OCI-LY1 (cell line): Measurements from ENCODE around the gene ZNF195.
"Not testable (repeated sequence)": the region's sequence is repeated elsewhere in the genome, so short reads cannot be mapped to it uniquely, and the experiment has no call there.

Experiments
- H2AFZ ChIP-seq: fragments of 200-600 bp; sonication (generic), shearing (Covaris generic); 2 replicates; pipeline ENCODE4 v1.6.0; 2014; ENCODE audit warnings: antibody characterized with exemption, mild to moderate bottlenecking, low read length
- H3F3A ChIP-seq: fragments of 200-600 bp; sonication (generic), shearing (Covaris generic); 2 replicates; pipeline ENCODE4 v1.6.0; 2014; ENCODE audit warnings: mild to moderate bottlenecking, antibody characterized with exemption, low read length, moderate library complexity; ENCODE audit not compliant: insufficient read depth
- H3K27ac ChIP-seq: fragments of 200-600 bp; sonication (generic); 2 replicates; pipeline ENCODE4 v1.5.1; 2014; ENCODE audit warnings: low read length, mixed run types, mild to moderate bottlenecking, low read depth; ENCODE audit not compliant: poor library complexity, severe bottlenecking
- H3K27me3 ChIP-seq: fragments of 200-600 bp; sonication (generic); 2 replicates; pipeline ENCODE4 v1.6.0; 2014; ENCODE audit warnings: antibody characterized with exemption, mild to moderate bottlenecking, low read length, moderate library complexity; ENCODE audit not compliant: insufficient read depth
- H3K36me3 ChIP-seq: fragments of 200-600 bp; sonication (generic); 2 replicates; pipeline ENCODE4 v1.6.1; 2014; ENCODE audit warnings: mild to moderate bottlenecking, antibody characterized with exemption, low read length, moderate library complexity, mixed read lengths; ENCODE audit not compliant: insufficient read depth
- H3K4me1 ChIP-seq: fragments of 200-600 bp; sonication (generic); 2 replicates; pipeline ENCODE4 v1.5.1; 2014; ENCODE audit warnings: mild to moderate bottlenecking, low read length, moderate library complexity; ENCODE audit not compliant: insufficient read depth, severe bottlenecking
- H3K4me2 ChIP-seq: fragments of 200-600 bp; sonication (generic), shearing (Covaris generic); 2 replicates; pipeline ENCODE4 v1.6.1; 2014; ENCODE audit warnings: low read length
- H3K4me3 ChIP-seq: fragments of 200-600 bp; sonication (generic); 2 replicates; pipeline ENCODE4 v1.5.1; 2014; ENCODE audit warnings: low read length, low read depth, mild to moderate bottlenecking, mixed read lengths; ENCODE audit not compliant: poor library complexity, severe bottlenecking
- H3K79me2 ChIP-seq: fragments of 200-600 bp; shearing (Covaris generic); 2 replicates; pipeline ENCODE4 v1.6.1; 2016; ENCODE audit warnings: mixed run types, low read length, mixed read lengths; ENCODE audit not compliant: insufficient read depth
- H3K9ac ChIP-seq: fragments of 200-600 bp; sonication (generic), shearing (Covaris generic); 2 replicates; pipeline ENCODE4 v1.6.1; 2014; ENCODE audit warnings: mild to moderate bottlenecking, low read length, mixed read lengths
- H3K9me2 ChIP-seq: fragments of 200-600 bp; sonication (generic), shearing (Covaris generic); 2 replicates; pipeline ENCODE4 v1.6.1; 2014; ENCODE audit warnings: low read depth, mild to moderate bottlenecking, low read length, mixed read lengths
- H3K9me3 ChIP-seq: fragments of 200-600 bp; shearing (Covaris generic); 2 replicates; pipeline ENCODE4 v1.6.1; 2014; ENCODE audit warnings: low read length, mixed read lengths
- H4K20me1 ChIP-seq: fragments of 200-600 bp; sonication (generic), shearing (Covaris generic); 2 replicates; pipeline ENCODE4 v1.6.0; 2016; ENCODE audit warnings: mild to moderate bottlenecking, low read length; ENCODE audit not compliant: insufficient read depth
- TF ChIP-seq, protein P1 (sequence below): fragments of 200-600 bp; sonication (generic), shearing (Covaris generic); IDR thresholded peaks from 2 replicates; pipeline ENCODE4 v1.5.1; 2017; ENCODE audit warnings: mild to moderate bottlenecking, antibody characterized with exemption, low read length, moderate library complexity, mixed read lengths

ZNF195 gene

DNA sequence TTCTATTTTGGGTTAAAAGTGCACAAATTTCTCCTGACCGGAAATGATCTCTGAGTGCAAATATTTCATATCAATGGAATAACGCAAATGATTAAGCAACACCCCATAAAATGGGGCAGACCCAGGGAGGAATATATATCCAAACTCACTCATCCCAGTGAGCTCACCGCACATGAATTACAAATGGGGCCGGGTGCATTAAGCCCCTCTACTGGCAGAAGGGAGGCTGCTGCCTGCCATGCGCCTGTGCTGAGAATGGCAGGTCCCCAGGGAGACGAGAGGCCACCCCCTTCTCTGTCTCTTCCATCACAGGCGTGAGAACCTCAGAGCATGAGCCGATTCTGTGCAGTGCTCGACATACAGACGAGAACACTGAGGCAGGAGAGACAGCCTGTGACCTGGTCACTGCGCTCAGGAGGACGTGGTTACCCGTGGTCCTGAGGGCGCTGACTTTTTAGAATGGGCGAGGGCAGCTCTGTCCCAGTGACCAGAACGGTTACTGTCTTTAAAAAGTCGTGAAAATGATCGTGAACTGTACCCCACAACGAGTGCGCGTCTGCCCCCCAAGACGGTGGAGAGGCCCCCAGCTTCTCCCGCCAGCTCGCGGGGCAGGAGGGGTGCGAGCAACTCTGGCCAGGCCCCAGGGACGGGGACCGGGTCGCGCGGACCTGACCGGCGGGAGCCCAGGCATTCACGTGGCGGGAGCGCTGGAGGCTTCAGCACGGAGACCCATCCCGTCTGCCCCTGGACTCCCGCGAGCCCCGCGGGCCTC, 42.8 kb upstream of the ZNF195 start:
- Histone ChIP-seq H3K4me2 (peak overlapping the region; percentile 93), H3K9ac (peak overlapping the region; percentile 65), H3K4me3 (peak overlapping the region; percentile 64)
- not testable (repeated sequence) for H3K9me2 ChIP-seq, H3F3A ChIP-seq, H3K9me3 ChIP-seq, H4K20me1 ChIP-seq, H3K27me3 ChIP-seq, H3K4me1 ChIP-seq, H3K79me2 ChIP-seq, H2AFZ ChIP-seq, H3K36me3 ChIP-seq, H3K27ac ChIP-seq

DNA sequence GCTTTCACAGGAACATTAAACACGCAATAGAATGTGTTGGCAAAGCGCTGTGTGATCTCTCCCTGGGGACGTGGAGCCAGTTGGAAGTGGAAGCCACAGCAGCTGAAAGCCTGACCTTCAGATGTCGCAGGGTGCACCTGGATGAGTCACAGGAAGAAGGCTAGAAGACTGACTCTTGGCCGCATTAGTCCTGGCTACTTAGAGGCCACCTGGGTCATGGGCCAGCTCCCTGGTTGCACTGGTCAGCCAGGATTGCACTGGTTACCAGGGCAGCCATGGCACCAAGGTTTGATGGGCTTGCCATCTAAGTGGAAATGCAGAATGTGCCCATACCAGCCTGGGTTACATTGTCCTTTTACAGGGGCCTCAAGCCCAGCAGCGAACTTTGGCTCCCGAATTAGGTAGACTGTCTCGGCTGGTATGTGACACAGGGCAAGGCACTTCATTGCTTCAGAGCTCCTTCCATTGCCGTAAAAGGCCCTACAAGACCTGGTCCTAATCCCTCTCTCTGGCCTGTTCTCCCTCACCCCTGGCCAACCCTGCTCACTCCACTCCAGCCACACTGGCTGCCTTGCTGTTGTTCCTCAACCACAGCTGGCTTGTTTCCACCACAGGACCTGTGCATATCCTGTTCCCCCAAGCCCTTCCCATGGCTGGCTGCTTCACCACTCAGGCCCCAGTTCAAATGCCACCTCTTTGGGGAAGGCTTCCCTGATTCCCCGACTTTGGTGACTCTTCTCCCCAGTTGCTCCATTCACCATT, 41.5 kb upstream of the ZNF195 start:
- not testable (repeated sequence) for H3K4me3 ChIP-seq, H3K27ac ChIP-seq, H3F3A ChIP-seq, H4K20me1 ChIP-seq, H2AFZ ChIP-seq, H3K27me3 ChIP-seq, H3K9ac ChIP-seq, H3K4me1 ChIP-seq, H3K9me2 ChIP-seq, H3K9me3 ChIP-seq, H3K36me3 ChIP-seq, H3K79me2 ChIP-seq, H3K4me2 ChIP-seq

DNA sequence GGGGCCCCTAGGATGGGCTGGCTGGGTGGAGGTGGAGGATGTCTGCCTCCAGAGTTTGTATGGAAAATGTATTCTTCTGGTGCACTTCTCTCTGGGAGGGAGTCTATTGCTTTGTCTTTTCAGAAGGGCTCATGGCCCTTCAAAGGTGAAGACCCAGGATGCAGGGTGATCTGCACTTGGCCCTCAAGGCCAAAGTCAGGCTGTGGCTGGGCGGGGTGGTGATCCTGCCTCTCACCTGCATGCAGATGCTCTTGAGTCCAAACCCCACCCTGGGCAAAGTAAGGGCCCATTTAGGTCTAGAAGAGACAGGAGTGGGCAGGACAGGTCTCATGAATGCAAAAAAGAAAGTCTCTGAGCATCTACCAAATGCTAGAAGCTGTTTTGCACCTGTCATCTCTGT, 40.5 kb upstream of the ZNF195 start:
- H3K4me3 ChIP-seq, H3K4me1 ChIP-seq, H3K9me2 ChIP-seq, H3K79me2 ChIP-seq, H3F3A ChIP-seq, H3K9me3 ChIP-seq, H4K20me1 ChIP-seq, H3K9ac ChIP-seq, H3K27me3 ChIP-seq, H3K27ac ChIP-seq, H3K4me2 ChIP-seq, H2AFZ ChIP-seq, H3K36me3 ChIP-seq: not testable (repeated sequence)

DNA sequence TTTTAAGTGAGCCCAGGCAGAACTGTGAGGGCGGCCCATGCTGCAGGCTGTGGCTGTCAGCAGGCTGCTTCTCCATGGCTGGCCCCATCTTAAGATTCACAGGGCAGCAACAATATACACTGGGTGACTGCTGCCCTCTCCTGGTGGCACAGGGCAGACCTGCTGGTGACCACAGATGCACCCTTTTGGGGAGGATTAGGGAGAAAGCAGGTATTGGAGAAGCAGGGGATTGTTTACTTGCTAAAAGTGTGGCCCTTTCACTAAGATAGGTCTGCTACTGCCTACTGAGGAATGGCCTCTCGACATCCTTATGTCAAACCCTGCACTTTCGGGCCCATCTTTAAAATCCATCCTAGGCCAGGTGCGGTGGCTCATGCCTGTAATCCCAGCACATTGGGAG, 38.1 kb upstream of the ZNF195 start:
- H3K36me3 ChIP-seq, H3K4me3 ChIP-seq, H3K27me3 ChIP-seq, H3K9me2 ChIP-seq, H2AFZ ChIP-seq, H4K20me1 ChIP-seq, H3K27ac ChIP-seq, H3K9ac ChIP-seq, H3F3A ChIP-seq, H3K4me1 ChIP-seq, H3K9me3 ChIP-seq, H3K79me2 ChIP-seq, H3K4me2 ChIP-seq: not testable (repeated sequence)
- TF ChIP-seq, protein P1, sequence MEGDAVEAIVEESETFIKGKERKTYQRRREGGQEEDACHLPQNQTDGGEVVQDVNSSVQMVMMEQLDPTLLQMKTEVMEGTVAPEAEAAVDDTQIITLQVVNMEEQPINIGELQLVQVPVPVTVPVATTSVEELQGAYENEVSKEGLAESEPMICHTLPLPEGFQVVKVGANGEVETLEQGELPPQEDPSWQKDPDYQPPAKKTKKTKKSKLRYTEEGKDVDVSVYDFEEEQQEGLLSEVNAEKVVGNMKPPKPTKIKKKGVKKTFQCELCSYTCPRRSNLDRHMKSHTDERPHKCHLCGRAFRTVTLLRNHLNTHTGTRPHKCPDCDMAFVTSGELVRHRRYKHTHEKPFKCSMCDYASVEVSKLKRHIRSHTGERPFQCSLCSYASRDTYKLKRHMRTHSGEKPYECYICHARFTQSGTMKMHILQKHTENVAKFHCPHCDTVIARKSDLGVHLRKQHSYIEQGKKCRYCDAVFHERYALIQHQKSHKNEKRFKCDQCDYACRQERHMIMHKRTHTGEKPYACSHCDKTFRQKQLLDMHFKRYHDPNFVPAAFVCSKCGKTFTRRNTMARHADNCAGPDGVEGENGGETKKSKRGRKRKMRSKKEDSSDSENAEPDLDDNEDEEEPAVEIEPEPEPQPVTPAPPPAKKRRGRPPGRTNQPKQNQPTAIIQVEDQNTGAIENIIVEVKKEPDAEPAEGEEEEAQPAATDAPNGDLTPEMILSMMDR, result peak; percentile 35

DNA sequence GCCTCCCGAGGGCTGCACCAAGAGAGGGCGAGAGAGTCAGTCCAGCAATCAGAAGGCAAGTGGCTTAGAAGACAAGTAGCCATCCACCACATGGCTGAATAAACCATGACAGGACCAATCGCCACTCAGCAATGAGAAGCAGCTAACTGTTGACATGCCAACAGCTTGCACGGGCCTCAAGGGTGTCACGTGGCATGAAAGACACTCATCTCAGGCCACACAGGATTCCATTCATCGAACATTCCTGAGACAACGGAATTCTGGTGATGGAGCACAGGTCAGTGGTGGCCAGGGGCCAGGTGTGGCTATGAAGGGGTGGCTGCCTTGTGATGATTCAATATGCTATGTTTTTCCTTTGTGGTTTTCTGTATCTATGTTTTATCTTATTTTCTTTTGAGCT, 36.4 kb upstream of the ZNF195 start:
- not testable (repeated sequence) for H3K27me3 ChIP-seq, H3K36me3 ChIP-seq, H3K4me2 ChIP-seq, H2AFZ ChIP-seq, H3F3A ChIP-seq, H3K9ac ChIP-seq, H3K4me3 ChIP-seq, H3K9me3 ChIP-seq, H3K9me2 ChIP-seq, H3K4me1 ChIP-seq, H3K79me2 ChIP-seq, H3K27ac ChIP-seq, H4K20me1 ChIP-seq

DNA sequence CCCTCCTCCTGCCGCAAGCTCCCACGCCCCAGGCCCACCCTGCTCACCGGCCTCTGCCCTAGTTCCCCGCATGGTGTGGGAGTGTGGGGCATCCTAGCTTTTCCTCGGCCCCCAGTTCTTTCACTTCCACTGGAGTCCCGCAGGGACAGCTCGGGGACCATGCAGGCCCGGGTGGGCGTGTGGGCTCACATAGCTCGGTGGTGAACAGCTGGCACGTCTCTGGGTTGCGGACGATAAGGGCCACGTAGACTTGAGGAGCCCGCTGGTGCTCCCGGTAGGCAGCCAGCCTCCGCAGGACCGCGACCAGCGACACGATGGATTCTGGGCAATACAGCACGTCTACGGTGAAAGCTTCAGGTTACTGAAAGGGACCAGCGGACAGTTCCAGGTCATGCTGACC, 34.7 kb upstream of the ZNF195 start:
- not testable (repeated sequence) for H3K9ac ChIP-seq, H4K20me1 ChIP-seq, H3K4me2 ChIP-seq, H3K9me2 ChIP-seq, H2AFZ ChIP-seq, H3K36me3 ChIP-seq, H3K4me1 ChIP-seq, H3K4me3 ChIP-seq, H3F3A ChIP-seq, H3K27me3 ChIP-seq, H3K79me2 ChIP-seq, H3K9me3 ChIP-seq, H3K27ac ChIP-seq
